ENCODE results near the gene VPS37C.
"Not testable (repeated sequence)": the region's sequence is repeated elsewhere in the genome, so short reads cannot be mapped to it uniquely, and the experiment has no call there.

Gene VPS37C

DNA sequence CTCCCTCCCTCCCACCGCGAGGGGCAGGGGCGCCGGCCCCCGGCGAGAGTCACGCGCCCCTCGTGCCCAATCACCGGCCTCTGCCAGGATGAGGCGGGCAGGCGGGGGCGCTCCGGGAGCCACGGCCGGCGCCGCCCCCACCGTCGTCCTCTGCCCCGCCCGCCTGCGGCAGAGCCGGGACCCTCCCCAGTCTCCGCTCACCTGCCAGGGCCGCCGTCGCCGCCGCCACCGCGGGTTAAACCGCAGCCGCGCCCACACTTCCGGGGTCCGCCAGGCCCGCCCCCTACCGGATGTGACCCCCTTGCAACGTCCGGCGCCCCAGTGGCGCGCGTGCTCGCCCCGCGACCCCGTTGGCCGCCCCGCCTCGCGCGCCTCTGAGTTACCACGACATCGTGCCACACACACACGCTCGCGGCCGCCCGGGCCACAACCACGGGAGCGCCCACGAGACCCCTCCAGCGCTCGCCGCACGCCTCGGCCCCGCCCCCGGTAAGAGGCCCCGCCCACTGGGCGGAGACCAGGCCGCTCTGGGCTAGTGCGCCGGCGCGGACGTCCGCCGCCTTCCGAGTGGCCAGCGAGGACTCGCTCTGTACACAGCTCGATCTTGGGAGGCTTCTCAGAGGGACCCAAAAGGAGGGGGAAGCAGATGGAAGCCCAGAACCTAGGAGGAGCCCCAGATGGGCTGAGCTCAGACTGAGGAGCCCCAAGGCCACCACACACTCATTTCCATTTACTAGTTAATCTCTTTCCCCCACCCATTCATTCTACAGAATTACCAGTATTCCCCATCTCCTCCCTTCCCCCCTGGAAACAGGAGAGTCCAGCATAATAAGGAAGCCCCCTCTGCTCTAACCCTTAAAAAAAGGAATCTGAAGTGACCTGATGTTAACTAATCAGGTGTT is at the start of gene VPS37C:
VPS37C (minus strand) TSS at position 237 of the 902 bp plus-strand sequence. CDS start 22,597 bp downstream, outside the sequence.
- Histone ChIP-seq H3K27ac (ENCODE audit: low read depth, low read length) (peak within 1 kb of the TSS; percentile 80), H2AFZ (ENCODE audit: low read length, unreplicated experiment) (peak within 1 kb of the TSS; percentile 89), H3K79me2 (ENCODE audit: control insufficient read depth, insufficient read depth, low read length, unreplicated experiment) (peaks cover 20% of the 10 kb centered on the region), H3K36me3 (ENCODE audit: insufficient read depth, low read length) (0 out of 2 replicates have a peak, but pooled peaks cover 6% of the 10 kb centered on the region), H3K27me3 (ENCODE audit: insufficient read depth, low read length) (no peaks in the 10 kb centered on the region; the same call in 1 of the 2 replicates), H3K4me1 (ENCODE audit: control insufficient read depth, insufficient read depth, low read length, unreplicated experiment) (peaks cover 21% of the 10 kb centered on the region), H3K4me3 (ENCODE audit: low read depth, low read length) (peak within 1 kb of the TSS; percentile 94)

DNA sequence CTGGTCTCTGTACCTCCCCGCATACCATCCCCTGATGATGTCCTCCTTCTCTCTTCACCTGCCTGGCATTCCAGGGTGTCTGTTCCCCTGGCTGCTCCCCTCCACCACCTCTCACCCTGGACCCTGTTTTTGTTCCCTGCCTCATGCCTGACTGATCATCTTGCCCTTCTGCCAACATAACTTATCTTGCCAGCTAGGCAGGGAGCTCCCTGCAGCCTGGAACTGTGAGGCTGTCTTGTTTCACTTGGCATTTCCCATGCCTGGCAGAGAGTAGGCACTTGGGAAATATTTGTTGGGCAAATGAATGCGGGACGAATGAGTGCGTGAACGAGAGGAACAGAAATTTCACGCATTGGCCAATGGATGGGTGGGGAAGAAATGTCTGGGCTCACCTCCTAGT is 49.4 kb upstream of the VPS37C start:
- H3K36me3 ChIP-seq (ENCODE audit: insufficient read depth, low read length); H3K27ac ChIP-seq (ENCODE audit: low read depth, low read length); H3K4me1 ChIP-seq (ENCODE audit: control insufficient read depth, insufficient read depth, low read length, unreplicated experiment); H3K4me3 ChIP-seq (ENCODE audit: low read depth, low read length); H2AFZ ChIP-seq (ENCODE audit: low read length, unreplicated experiment); H3K27me3 ChIP-seq (ENCODE audit: insufficient read depth, low read length); H3K79me2 ChIP-seq (ENCODE audit: control insufficient read depth, insufficient read depth, low read length, unreplicated experiment): not testable (repeated sequence)

GRCh38 chr11:61207636-61208310 is 46.5 kb upstream of the VPS37C start:
- H3K27ac ChIP-seq (ENCODE audit: low read depth, low read length); H3K36me3 ChIP-seq (ENCODE audit: insufficient read depth, low read length); H2AFZ ChIP-seq (ENCODE audit: low read length, unreplicated experiment); H3K4me3 ChIP-seq (ENCODE audit: low read depth, low read length); H3K79me2 ChIP-seq (ENCODE audit: control insufficient read depth, insufficient read depth, low read length, unreplicated experiment); H3K4me1 ChIP-seq (ENCODE audit: control insufficient read depth, insufficient read depth, low read length, unreplicated experiment): not testable (repeated sequence)
- H3K27me3 ChIP-seq (ENCODE audit: insufficient read depth, low read length), result peaks cover 14% of the 10 kb centered on the region

DNA sequence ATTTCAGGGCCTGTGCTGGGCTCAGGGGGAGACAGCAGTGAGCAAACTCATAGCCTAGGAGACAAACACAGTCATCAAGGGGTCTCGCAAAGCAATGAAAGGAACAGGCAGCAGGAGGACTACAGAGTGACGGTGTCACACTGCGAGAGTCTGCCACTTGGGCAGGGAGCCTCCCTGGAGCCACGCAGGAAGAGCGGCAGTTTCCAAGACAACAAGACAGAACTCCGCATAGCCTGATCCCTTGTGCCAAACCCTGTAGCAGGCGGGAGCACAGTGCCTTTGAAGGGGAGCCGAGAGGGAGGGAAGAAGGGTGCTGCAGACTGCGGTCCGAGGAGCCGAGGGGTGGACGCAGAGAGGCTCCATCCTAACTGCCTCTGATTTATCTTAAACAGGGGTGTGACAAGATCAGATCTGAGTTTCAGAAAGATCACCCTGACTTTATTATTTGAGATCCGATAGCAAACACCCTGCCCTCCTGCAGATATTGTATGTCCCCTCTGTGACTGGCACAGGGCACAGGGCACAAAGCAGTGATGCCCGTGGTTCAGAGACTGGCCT is 43.4 kb upstream of the VPS37C start:
- not testable (repeated sequence) for H3K4me3 ChIP-seq (ENCODE audit: low read depth, low read length)

DNA sequence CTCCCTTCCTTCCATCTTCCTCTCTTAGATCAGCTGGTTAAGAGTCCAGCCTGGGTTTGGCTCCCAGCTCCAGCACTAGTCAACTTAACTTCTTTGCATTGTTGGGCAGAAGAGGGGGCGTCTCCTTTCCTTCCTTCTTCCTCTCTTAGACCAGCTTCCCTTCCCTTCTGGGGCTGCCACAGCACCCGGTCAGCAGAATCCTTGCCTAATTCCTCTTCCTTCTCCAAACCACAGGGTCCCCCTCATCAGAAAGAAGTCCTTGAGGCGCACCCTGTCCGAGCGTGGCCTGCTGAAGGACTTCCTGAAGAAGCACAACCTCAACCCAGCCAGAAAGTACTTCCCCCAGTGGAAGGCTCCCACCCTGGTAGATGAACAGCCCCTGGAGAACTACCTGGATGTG is 42.6 kb upstream of the VPS37C start:
- not testable (repeated sequence) for H3K4me3 ChIP-seq (ENCODE audit: low read depth, low read length); H3K36me3 ChIP-seq (ENCODE audit: insufficient read depth, low read length); H3K27ac ChIP-seq (ENCODE audit: low read depth, low read length); H2AFZ ChIP-seq (ENCODE audit: low read length, unreplicated experiment); H3K79me2 ChIP-seq (ENCODE audit: control insufficient read depth, insufficient read depth, low read length, unreplicated experiment); H3K4me1 ChIP-seq (ENCODE audit: control insufficient read depth, insufficient read depth, low read length, unreplicated experiment)
- peaks cover 26% of the 10 kb centered on the region for H3K27me3 ChIP-seq (ENCODE audit: insufficient read depth, low read length)

More for the DNA sequence above, 43.4 kb upstream of the VPS37C start:
- H3K4me1 ChIP-seq (ENCODE audit: control insufficient read depth, insufficient read depth, low read length, unreplicated experiment); H2AFZ ChIP-seq (ENCODE audit: low read length, unreplicated experiment); H3K27ac ChIP-seq (ENCODE audit: low read depth, low read length); H3K79me2 ChIP-seq (ENCODE audit: control insufficient read depth, insufficient read depth, low read length, unreplicated experiment); H3K36me3 ChIP-seq (ENCODE audit: insufficient read depth, low read length): not testable (repeated sequence)
- H3K27me3 ChIP-seq (ENCODE audit: insufficient read depth, low read length), result peaks cover 19% of the 10 kb centered on the region

DNA sequence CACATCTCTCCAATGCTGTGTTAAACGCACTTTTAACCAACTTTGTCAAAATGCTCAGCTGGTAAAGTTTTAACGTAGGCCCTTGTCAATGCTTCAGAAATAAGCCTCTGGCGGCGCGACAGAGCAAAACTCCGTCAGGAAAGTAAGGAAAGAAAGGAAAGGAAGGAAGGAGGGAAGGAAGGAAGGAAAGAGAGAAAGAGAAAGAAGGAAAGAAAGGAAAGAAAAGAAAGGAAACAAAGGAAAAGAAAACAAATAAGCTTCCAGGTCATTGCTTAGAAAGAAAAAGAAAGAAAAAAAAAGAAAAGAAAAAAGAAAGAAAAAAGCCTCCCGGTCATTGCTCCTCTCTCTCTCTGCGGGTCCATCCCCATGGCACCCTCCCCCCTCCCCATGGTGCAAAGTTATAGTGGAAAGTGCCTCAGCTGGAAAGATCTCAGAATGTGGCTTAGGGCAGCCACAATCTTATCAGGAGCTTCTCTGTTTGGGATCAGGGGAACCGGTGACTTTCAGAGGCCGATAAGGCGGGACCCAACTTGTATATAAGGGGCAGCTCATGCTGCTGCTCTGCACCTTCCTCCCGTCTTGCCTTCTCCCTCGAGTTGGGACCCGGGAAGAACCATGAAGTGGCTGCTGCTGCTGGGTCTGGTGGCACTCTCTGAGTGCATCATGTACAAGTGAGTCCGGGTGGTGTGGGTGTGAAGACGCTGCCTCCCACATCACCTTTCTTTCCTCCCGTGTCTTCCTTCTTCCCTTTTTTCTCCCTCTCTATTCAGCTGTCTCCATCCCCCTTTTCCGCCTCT is 41.9 kb upstream of the VPS37C start, which contains the start of gene PGA3:
PGA3 (plus strand) TSS at position 566 of the 797 bp plus-strand sequence; CDS start at position 616, 50 bp downstream.
- not testable (repeated sequence) for H2AFZ ChIP-seq (ENCODE audit: low read length, unreplicated experiment); H3K27ac ChIP-seq (ENCODE audit: low read depth, low read length); H3K4me3 ChIP-seq (ENCODE audit: low read depth, low read length); H3K4me1 ChIP-seq (ENCODE audit: control insufficient read depth, insufficient read depth, low read length, unreplicated experiment); H3K36me3 ChIP-seq (ENCODE audit: insufficient read depth, low read length); H3K79me2 ChIP-seq (ENCODE audit: control insufficient read depth, insufficient read depth, low read length, unreplicated experiment)
- H3K27me3 ChIP-seq (ENCODE audit: insufficient read depth, low read length), result peaks cover 34% of the 10 kb centered on the region

- H3K27ac ChIP-seq (ENCODE audit: low read depth, low read length), result no peak overlapping the region
- no peaks in the 10 kb centered on the region for H3K4me1 ChIP-seq (ENCODE audit: control insufficient read depth, insufficient read depth, low read length, unreplicated experiment)
- H2AFZ ChIP-seq (ENCODE audit: low read length, unreplicated experiment), result no peak overlapping the region
Measured at GRCh38 chr11:61201476-61201875, 40.2 kb upstream of the VPS37C start.

GRCh38 chr11:61198948-61199523 is 37.8 kb upstream of the VPS37C start:
- Histone ChIP-seq H3K27me3 (ENCODE audit: insufficient read depth, low read length) (peaks cover 57% of the 10 kb centered on the region), H3K36me3 (ENCODE audit: insufficient read depth, low read length) (no peaks in the 10 kb centered on the region), H2AFZ (ENCODE audit: low read length, unreplicated experiment) (no peak overlapping the region), H3K27ac (ENCODE audit: low read depth, low read length) (no peak overlapping the region), H3K4me1 (ENCODE audit: control insufficient read depth, insufficient read depth, low read length, unreplicated experiment) (no peaks in the 10 kb centered on the region), H3K4me3 (ENCODE audit: low read depth, low read length) (no peak overlapping the region), H3K79me2 (ENCODE audit: control insufficient read depth, insufficient read depth, low read length, unreplicated experiment) (no peaks in the 10 kb centered on the region)

More at GRCh38 chr11:61201476-61201875, 40.2 kb upstream of the VPS37C start:
- Histone ChIP-seq H3K36me3 (ENCODE audit: insufficient read depth, low read length) (no peaks in the 10 kb centered on the region), H3K4me3 (ENCODE audit: low read depth, low read length) (no peak overlapping the region), H3K79me2 (ENCODE audit: control insufficient read depth, insufficient read depth, low read length, unreplicated experiment) (no peaks in the 10 kb centered on the region), H3K27me3 (ENCODE audit: insufficient read depth, low read length) (peaks cover 46% of the 10 kb centered on the region)

DNA sequence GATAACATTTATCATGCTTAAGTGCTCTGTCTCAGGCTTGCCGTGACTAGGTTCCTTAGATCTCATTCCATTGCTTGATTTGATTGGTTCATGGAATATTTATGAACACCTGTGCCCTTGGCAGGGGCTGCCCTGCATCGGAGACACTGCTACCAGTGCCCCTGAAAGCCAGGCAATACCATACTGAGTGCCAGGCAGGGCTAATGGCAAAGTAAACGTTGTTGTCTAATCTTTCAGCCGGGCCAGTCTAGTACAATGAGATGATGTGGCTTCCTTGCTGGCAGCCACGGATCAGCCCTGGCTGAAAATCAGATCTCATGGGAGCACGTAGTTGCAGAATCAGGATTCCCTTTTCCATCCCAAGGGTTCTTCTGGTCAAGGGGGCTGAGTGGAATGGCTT is 37.1 kb upstream of the VPS37C start:
- H2AFZ ChIP-seq (ENCODE audit: low read length, unreplicated experiment), result no peak overlapping the region
- H3K27me3 ChIP-seq (ENCODE audit: insufficient read depth, low read length), result peaks cover 57% of the 10 kb centered on the region
- H3K4me1 ChIP-seq (ENCODE audit: control insufficient read depth, insufficient read depth, low read length, unreplicated experiment), result no peaks in the 10 kb centered on the region
- no peaks in the 10 kb centered on the region for H3K79me2 ChIP-seq (ENCODE audit: control insufficient read depth, insufficient read depth, low read length, unreplicated experiment)
- H3K27ac ChIP-seq (ENCODE audit: low read depth, low read length), result no peak overlapping the region
- no peaks in the 10 kb centered on the region for H3K36me3 ChIP-seq (ENCODE audit: insufficient read depth, low read length)
- H3K4me3 ChIP-seq (ENCODE audit: low read depth, low read length), result no peak overlapping the region

DNA sequence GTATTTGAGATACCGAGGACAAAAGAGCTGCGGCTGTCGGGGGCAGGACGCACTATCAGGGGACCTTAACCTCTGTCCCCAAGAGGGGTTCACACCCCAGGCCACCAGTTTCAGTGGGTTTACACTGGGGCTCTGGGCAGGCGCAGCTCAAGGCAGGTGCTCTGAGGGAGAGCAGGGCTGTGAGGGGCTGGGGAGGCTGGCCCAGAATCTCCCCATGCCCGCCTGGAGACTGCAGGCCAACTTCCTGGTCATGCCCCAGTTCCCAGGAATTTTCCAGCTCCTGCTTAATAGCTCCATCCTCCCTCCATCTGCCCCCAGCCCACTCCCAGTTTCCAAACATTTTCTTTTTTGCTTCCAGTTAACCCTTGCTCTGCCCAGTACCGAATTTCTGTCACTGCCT is 34.5 kb upstream of the VPS37C start:
- H3K79me2 ChIP-seq (ENCODE audit: control insufficient read depth, insufficient read depth, low read length, unreplicated experiment), result no peaks in the 10 kb centered on the region
- H3K4me3 ChIP-seq (ENCODE audit: low read depth, low read length), result no peak overlapping the region
- H3K27ac ChIP-seq (ENCODE audit: low read depth, low read length), result no peak overlapping the region
- no peak overlapping the region for H2AFZ ChIP-seq (ENCODE audit: low read length, unreplicated experiment)
- no peaks in the 10 kb centered on the region for H3K36me3 ChIP-seq (ENCODE audit: insufficient read depth, low read length)
- no peaks in the 10 kb centered on the region for H3K4me1 ChIP-seq (ENCODE audit: control insufficient read depth, insufficient read depth, low read length, unreplicated experiment)
- peaks cover 53% of the 10 kb centered on the region for H3K27me3 ChIP-seq (ENCODE audit: insufficient read depth, low read length)

Measured in ACC112 (cell line).